Tibial nerve (tissue), 4 donors: ENCODE measurements around the gene SUGCT. TPM values are rescaled to one million over a fixed set of nuclear protein-coding genes. Genes with fewer than 3 reads are reported as not detected.

Experiments used
- DNase-seq, 2 donors: peaks; one replicate each; pipeline ENCODE4 v3.0.0-alpha.2; 2019; ENCODE audit warnings: low spot score in 2 of 2
- H3K27ac ChIP-seq, 4 donors: fragments of 200-600 bp; sonication (generic) in 3 of 4; one replicate each; pipeline ENCODE4 v1.5.1; 2017 to 2019; ENCODE audit warnings: mild to moderate bottlenecking in 1 of 4
- H3K27me3 ChIP-seq, 2 donors: fragments of 200-600 bp; sonication (generic) in 1 of 2; one replicate each; pipeline versions ENCODE4 v1.5.1 to v1.6.0; 2017 to 2019
- H3K36me3 ChIP-seq, 3 donors: fragments of 200-600 bp; sonication (generic); one replicate each; pipeline ENCODE4 v1.5.1; 2018 to 2019
- H3K4me1 ChIP-seq, 4 donors: fragments of 200-600 bp; sonication (generic) in 3 of 4; one replicate each; pipeline ENCODE4 v1.5.1; 2017 to 2019
- H3K4me3 ChIP-seq, 4 donors: fragments of 200-600 bp; sonication (generic) in 3 of 4; one replicate each; pipeline ENCODE4 v1.5.1; 2017 to 2019; ENCODE audit warnings: mild to moderate bottlenecking in 1 of 4, moderate library complexity in 1 of 4
- H3K9me3 ChIP-seq, 4 donors: fragments of 200-600 bp; sonication (generic) in 3 of 4; one replicate each; pipeline ENCODE4 v1.5.1; 2017 to 2019
- EP300 ChIP-seq, 2 donors: sonication (generic); formaldehyde crosslinking; IDR thresholded peaks; one replicate each; pipeline ENCODE4 v1.6.1; 2017; ENCODE audit warnings: antibody characterized with exemption in 2 of 2, mild to moderate bottlenecking in 1 of 2
- POLR2A ChIP-seq, 2 donors: fragments of 450-650 bp; IDR thresholded peaks; one replicate each; pipeline ENCODE4 v1.6.1; 2017; ENCODE audit warnings: antibody characterized with exemption in 2 of 2, mild to moderate bottlenecking in 2 of 2, moderate library complexity in 2 of 2
- WGBS, 2 donors: methylation state at CpG; one replicate each; pipeline ENCODE4 v1.1.5; 2018; 5-methylcytosine and 5-hydroxymethylcytosine counted together
- total RNA-seq, 4 donors: library from RNA; depleted of rRNA; stranded (reverse); fragments of >200 nt; gene quantifications; one replicate each; pipeline ENCODE4 v1.1.0, GENCODE V29; 2016
- TF ChIP-seq, protein P1 (sequence below), 5 experiments: fragments of 200-600 bp in 3 of 5; fragments of 450-650 bp in 2 of 5; sonication (generic) in 3 of 5; IDR thresholded peaks; one replicate each; pipeline ENCODE4 v1.5.1; 2016 to 2019; ENCODE audit warnings: antibody characterized with exemption in 5 of 5, mild to moderate bottlenecking in 3 of 5, moderate library complexity in 2 of 5

Gene SUGCT
- total RNA-seq, 4 donors from 2014 or later, result 2.7 to 20.8 (median 6.2) TPM

DNA sequence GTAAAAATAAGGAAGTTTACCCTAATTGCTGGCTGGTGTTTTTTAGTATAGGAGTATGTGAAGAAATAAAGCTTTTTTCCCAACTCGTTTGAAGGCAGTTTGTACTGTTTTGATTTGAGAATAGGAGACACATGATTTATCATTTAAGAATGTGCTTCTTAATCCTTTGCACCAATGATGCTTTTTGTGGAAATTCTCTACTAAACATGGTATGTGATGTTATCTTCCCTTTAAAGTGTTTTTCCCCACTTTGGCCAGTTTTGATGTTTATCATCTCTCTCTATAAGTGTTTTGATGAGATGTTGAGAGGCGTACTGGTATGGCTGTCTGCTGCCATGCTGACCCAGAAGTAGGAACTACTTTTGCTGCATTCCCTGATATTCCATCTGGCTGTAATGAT is 85.1 kb downstream of the SUGCT start:
- DNase-seq, result no peak
- no peak for TF ChIP-seq POLR2A (IDR thresholded peaks at IDR 0.05)
- TF ChIP-seq, protein P1, sequence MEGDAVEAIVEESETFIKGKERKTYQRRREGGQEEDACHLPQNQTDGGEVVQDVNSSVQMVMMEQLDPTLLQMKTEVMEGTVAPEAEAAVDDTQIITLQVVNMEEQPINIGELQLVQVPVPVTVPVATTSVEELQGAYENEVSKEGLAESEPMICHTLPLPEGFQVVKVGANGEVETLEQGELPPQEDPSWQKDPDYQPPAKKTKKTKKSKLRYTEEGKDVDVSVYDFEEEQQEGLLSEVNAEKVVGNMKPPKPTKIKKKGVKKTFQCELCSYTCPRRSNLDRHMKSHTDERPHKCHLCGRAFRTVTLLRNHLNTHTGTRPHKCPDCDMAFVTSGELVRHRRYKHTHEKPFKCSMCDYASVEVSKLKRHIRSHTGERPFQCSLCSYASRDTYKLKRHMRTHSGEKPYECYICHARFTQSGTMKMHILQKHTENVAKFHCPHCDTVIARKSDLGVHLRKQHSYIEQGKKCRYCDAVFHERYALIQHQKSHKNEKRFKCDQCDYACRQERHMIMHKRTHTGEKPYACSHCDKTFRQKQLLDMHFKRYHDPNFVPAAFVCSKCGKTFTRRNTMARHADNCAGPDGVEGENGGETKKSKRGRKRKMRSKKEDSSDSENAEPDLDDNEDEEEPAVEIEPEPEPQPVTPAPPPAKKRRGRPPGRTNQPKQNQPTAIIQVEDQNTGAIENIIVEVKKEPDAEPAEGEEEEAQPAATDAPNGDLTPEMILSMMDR (IDR thresholded peaks at IDR 0.05), result no peak
- no peak for TF ChIP-seq EP300 (IDR thresholded peaks at IDR 0.05)
- no peaks in the 10 kb centered on the region for H3K4me1 ChIP-seq
- 53 to 61% methylated on average over 2 of the region's 2 CpGs for WGBS, 2 donors
- H3K27me3 ChIP-seq, result no peaks in the 10 kb centered on the region
- no peak overlapping the region for H3K4me3 ChIP-seq
- H3K27ac ChIP-seq, result no peak overlapping the region
- peaks cover 0 to 21% (median 0%) of the 10 kb centered on the region in 3 donors for H3K36me3 ChIP-seq
- H3K9me3 ChIP-seq, result no peaks in the 10 kb centered on the region

DNA sequence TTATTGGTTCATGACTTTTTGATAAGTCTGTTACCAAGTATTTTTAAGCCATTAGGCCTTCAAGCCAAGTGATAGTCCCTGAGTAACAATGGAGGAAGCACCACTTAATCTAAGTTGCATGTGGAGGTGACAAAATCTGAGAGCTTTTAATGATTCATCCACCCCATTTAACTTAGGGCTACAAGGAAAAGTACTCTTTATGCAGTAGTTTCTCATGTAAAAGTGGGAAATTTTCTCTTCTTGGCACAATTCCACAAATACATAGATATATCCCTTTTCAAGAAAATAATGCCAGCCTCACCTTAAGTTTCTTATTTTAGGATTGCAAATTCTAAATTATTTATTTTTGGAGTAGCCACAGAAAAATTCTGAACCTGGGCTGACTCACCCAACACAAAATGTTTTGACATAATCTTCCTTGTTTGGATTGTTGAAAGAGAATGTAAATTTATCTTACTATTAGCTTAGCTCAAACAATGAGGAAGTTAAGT is 85.7 kb downstream of the SUGCT start:
- no peak for DNase-seq
- TF ChIP-seq EP300 (IDR thresholded peaks at IDR 0.05) (no peak), POLR2A (IDR thresholded peaks at IDR 0.05) (no peak)
- TF ChIP-seq, protein P1 (IDR thresholded peaks at IDR 0.05), result no peak
- Histone ChIP-seq H3K4me3 (no peak overlapping the region), H3K9me3 (no peaks in the 10 kb centered on the region), H3K27me3 (no peaks in the 10 kb centered on the region), H3K27ac (no peak overlapping the region), H3K36me3 (peaks cover 0 to 21% (median 0%) of the 10 kb centered on the region in 3 donors), H3K4me1 (no peaks in the 10 kb centered on the region)

DNA sequence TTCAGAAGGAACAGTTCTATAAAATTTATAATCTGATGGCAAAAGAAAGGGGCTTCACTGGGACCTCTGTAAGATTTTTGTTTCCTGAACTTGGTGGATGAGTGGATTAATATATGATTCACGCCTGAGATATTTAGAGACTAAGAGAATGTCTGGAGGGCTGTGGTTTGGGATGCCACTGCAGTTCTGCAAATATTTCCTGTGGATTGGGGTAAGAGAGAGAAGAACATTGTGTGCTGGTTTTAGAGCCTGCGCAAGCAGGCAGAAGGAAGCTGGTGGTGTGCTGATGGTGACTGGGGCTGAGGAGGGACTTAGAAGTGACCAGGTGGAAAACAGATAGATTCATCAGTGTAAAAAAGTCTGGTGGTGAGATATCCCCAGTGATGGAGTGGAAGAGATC is 87.0 kb downstream of the SUGCT start:
- 81 to 87% methylated on average over 2 of the region's 2 CpGs for WGBS, 2 donors
- DNase-seq, result no peak
- TF ChIP-seq POLR2A (IDR thresholded peaks at IDR 0.05), result no peak
- TF ChIP-seq EP300 (IDR thresholded peaks at IDR 0.05), result peak; percentile 35 to 55
- no peaks in the 10 kb centered on the region for H3K9me3 ChIP-seq
- H3K36me3 ChIP-seq, result peaks cover 0 to 21% (median 0%) of the 10 kb centered on the region in 3 donors
- no peak overlapping the region for H3K4me3 ChIP-seq
- no peak overlapping the region for H3K27ac ChIP-seq
- H3K27me3 ChIP-seq, result no peaks in the 10 kb centered on the region
- H3K4me1 ChIP-seq, result no peaks in the 10 kb centered on the region

DNA sequence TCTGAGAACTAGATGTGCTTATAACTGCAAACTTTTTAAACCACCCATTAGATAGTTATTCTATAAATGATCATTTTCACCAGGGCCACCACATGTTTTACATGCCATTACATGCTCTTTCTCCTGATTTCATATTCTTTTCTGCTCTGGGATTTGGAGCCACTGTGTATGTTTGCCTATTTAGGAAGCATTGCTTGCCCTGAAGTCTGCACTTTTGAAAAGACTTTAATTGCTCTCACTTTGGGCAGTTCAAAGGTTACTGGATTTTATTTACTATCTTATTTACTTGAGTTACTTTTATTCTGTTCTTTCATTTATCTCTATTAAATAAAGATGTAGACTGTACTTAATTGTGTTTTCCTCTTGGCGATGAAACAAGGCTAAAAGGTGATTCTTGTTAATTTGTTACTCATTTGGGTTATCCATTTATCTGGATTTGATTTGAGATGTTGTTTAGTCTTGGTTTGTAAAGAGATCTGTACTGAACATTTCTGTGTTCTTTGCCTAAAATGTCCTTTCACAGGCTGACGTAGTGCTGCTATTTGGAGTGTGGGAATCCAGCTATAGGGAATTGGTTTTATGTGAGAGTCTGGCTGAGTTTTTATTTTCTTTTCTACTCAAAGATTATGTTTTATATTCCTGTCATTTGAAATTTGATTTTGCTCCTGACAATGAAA is 88.8 kb downstream of the SUGCT start:
- TF ChIP-seq EP300 (IDR thresholded peaks at IDR 0.05), result no peak
- TF ChIP-seq, protein P1 (IDR thresholded peaks at IDR 0.05), result no peak
- no peak for TF ChIP-seq POLR2A (IDR thresholded peaks at IDR 0.05)

DNA sequence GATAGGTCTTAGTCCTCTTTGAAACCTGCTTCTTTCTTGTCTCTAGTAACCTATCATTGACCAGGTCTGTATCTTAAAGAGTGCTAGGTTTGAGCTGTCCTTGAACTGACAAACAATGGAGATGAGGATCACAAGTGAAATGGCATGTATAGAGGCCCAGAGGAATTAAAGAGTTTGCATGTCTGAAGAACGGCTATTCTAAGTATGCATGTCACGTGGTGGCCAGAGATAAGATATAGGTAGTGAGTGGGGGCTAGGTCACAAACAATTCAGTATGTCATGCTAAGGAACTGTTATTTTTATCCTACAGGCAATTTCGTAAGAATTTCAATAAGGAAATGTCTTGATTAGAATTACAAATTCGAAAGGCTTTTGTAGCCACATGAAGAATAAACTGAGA is 95.3 kb downstream of the SUGCT start:
- no peaks in the 10 kb centered on the region for H3K27me3 ChIP-seq
- H3K4me3 ChIP-seq, result no peak overlapping the region
- no peak overlapping the region for H3K27ac ChIP-seq
- no peaks in the 10 kb centered on the region for H3K4me1 ChIP-seq
- no peak for TF ChIP-seq EP300 (IDR thresholded peaks at IDR 0.05)
- TF ChIP-seq, protein P1 (IDR thresholded peaks at IDR 0.05), result no peak
- TF ChIP-seq POLR2A (IDR thresholded peaks at IDR 0.05), result no peak
- no peak for DNase-seq
- H3K9me3 ChIP-seq, result no peaks in the 10 kb centered on the region
- WGBS, 2 donors, result 71 to 74% methylated on average over 4 of the region's 4 CpGs
- no peaks in the 10 kb centered on the region for H3K36me3 ChIP-seq

More for the DNA sequence above, 88.8 kb downstream of the SUGCT start:
- H3K9me3 ChIP-seq, result no peaks in the 10 kb centered on the region
- no peaks in the 10 kb centered on the region for H3K4me1 ChIP-seq
- 59 to 62% methylated on average over 2 of the region's 2 CpGs for WGBS, 2 donors
- no peaks in the 10 kb centered on the region for H3K27me3 ChIP-seq
- H3K27ac ChIP-seq, result no peak overlapping the region
- peaks cover 0 to 5% (median 0%) of the 10 kb centered on the region in 3 donors for H3K36me3 ChIP-seq
- DNase-seq, result no peak
- H3K4me3 ChIP-seq, result no peak overlapping the region
